Lung (tissue), 12 donors: ENCODE results near the gene TSTD1. TPM values are rescaled to one million over a fixed set of nuclear protein-coding genes. Genes with fewer than 3 reads are reported as not detected.

Experiments used
- ATAC-seq: fragments of 200-7000 bp; cut with Tn5 transposase; one replicate; pipeline ENCODE4 v1.9.1; 2020; ENCODE audit warnings: moderate number of reproducible peaks; ENCODE audit not compliant: insufficient read depth, low FRiP score
- DNase-seq, 3 donors: peaks; one replicate each; pipeline ENCODE4 v3.0.0-alpha.2; 2013 to 2017
- H3K27ac ChIP-seq, 2 donors: one replicate each; pipeline ENCODE4 v1.5.1; 2013; ENCODE audit warnings: mild to moderate bottlenecking in 2 of 2, moderate library complexity in 2 of 2, control low read depth in 1 of 2, inconsistent platforms in 1 of 2, low read depth in 1 of 2, low read length in 1 of 2
- H3K27me3 ChIP-seq, 3 donors: one replicate each; pipeline ENCODE4 v1.5.1; 2013; ENCODE audit warnings: low read length in 2 of 3; ENCODE audit not compliant: control insufficient read depth in 3 of 3, insufficient read depth in 3 of 3
- H3K36me3 ChIP-seq, 4 donors: one replicate each; pipeline ENCODE4 v1.5.1; 2013; ENCODE audit warnings: low read length in 4 of 4, mild to moderate bottlenecking in 1 of 4, moderate library complexity in 1 of 4; ENCODE audit not compliant: control insufficient read depth in 4 of 4, insufficient read depth in 4 of 4
- H3K4me1 ChIP-seq, 5 donors: one replicate each; pipeline ENCODE4 v1.5.1; 2013; ENCODE audit warnings: low read length in 5 of 5, mild to moderate bottlenecking in 2 of 5, moderate library complexity in 1 of 5; ENCODE audit not compliant: control insufficient read depth in 5 of 5, insufficient read depth in 5 of 5
- H3K4me3 ChIP-seq: one replicate; pipeline ENCODE4 v1.5.1; 2013; ENCODE audit warnings: mild to moderate bottlenecking, control low read depth, moderate library complexity
- H3K9ac ChIP-seq, 2 donors: one replicate each; pipeline ENCODE4 v1.5.1; 2013; ENCODE audit warnings: low read length in 2 of 2, control low read depth in 1 of 2; ENCODE audit not compliant: insufficient read depth in 1 of 2
- H3K9me3 ChIP-seq, 4 donors: one replicate each; pipeline ENCODE4 v1.5.1; 2013; ENCODE audit warnings: low read length in 3 of 4, mild to moderate bottlenecking in 1 of 4, moderate library complexity in 1 of 4; ENCODE audit not compliant: control insufficient read depth in 4 of 4, insufficient read depth in 3 of 4
- WGBS, 2 donors: extraction: QIAGEN DNeasy Blood & Tissue Kit; methylation state at CpG; one replicate each; pipeline ENCODE4 v1.1.7; 2013; 5-methylcytosine and 5-hydroxymethylcytosine counted together
- polyA plus RNA-seq, 2 donors: library from polyadenylated mRNA; stranded (reverse); fragments of 200-250 nt; gene quantifications; one replicate each; pipeline ENCODE4 v1.2.1, GENCODE V29; 2013
- total RNA-seq, 2 donors: library from RNA; depleted of rRNA in 1 of 2; stranded (reverse); fragments of >200 nt in 1 of 2; gene quantifications; one replicate each; pipeline ENCODE4 v1.2.1, GENCODE V29; 2014 to 2021
- TF ChIP-seq, protein P1 (sequence below): IDR thresholded peaks from 2 replicates; pipeline ENCODE4 v1.5.1; 2012; ENCODE audit warnings: mild to moderate bottlenecking; ENCODE audit errors: control extremely low read depth, extremely low read depth
- donor health status: control.
- donor health status: control.
- donor health status: Bipolar disorder and iron deficiency.
- donor health status: healthy.
- donor health status: DM: yes; HTN: yes; CAD: no.

TSTD1 gene
- total and polyA plus RNA-seq, 4 donors: 43.2 to 187 (median 72.8) TPM

DNA sequence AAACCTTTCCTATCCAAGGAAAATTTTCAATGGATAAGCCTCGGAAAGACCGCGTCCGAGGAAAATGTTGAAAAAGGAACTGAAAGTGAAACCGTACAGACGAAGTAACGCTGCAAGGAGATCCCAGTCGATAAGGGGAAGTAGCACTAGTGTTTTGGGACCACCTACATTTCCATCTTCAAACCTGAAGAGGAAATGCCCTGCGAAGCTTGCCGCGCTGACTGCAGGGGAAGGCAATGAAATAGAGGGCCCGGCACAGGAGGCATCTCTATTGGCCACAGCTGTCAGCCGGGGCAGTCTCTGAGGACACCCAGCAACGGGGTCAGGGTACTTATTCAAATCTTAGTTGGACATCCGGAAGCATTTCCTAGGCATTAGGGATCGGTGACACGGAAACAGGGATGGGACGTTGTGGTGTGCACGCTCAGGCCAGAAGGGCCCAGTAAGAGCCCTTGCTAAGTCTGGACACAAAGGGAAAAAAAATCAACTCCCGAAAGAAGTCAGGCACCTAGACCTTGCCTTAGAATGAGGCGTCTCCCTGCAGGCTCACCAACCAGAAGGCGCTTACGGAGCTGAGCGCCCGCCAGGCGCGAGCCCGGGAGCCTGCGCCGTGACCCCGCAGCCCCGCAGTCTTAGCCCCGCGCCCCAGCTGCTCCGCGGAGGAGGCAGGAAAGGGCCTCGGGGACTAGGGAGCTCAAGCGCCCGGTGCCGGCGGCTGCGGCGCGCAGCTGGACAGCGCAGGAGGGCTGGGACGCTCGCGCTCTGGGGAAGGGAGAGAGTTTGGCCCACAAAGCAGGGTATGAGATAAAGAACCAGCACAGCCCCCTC lies 6.4 kb upstream of the TSTD1 start:
- ATAC-seq (peak; percentile 70), DNase-seq (peak; percentile 79 to 83 (median 81))
- TF ChIP-seq, protein P1, sequence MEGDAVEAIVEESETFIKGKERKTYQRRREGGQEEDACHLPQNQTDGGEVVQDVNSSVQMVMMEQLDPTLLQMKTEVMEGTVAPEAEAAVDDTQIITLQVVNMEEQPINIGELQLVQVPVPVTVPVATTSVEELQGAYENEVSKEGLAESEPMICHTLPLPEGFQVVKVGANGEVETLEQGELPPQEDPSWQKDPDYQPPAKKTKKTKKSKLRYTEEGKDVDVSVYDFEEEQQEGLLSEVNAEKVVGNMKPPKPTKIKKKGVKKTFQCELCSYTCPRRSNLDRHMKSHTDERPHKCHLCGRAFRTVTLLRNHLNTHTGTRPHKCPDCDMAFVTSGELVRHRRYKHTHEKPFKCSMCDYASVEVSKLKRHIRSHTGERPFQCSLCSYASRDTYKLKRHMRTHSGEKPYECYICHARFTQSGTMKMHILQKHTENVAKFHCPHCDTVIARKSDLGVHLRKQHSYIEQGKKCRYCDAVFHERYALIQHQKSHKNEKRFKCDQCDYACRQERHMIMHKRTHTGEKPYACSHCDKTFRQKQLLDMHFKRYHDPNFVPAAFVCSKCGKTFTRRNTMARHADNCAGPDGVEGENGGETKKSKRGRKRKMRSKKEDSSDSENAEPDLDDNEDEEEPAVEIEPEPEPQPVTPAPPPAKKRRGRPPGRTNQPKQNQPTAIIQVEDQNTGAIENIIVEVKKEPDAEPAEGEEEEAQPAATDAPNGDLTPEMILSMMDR: no peak
- Histone ChIP-seq H3K27me3 (no peaks in the 10 kb centered on the region), H3K9ac (peak overlapping the region; percentile 79 to 93), H3K4me3 (peak overlapping the region; percentile 71), H3K27ac (peak overlapping the region; percentile 95 to 96), H3K9me3 (peaks cover 0 to 10% (median 4%) of the 10 kb centered on the region in 4 donors), H3K36me3 (peaks cover 23 to 30% (median 25%) of the 10 kb centered on the region in 4 donors), H3K4me1 (peaks cover 5 to 11% (median 5%) of the 10 kb centered on the region in 5 donors)
- 0 to 1% methylated on average over 46 to 48 of the region's 48 CpGs for WGBS, 2 donors

DNA sequence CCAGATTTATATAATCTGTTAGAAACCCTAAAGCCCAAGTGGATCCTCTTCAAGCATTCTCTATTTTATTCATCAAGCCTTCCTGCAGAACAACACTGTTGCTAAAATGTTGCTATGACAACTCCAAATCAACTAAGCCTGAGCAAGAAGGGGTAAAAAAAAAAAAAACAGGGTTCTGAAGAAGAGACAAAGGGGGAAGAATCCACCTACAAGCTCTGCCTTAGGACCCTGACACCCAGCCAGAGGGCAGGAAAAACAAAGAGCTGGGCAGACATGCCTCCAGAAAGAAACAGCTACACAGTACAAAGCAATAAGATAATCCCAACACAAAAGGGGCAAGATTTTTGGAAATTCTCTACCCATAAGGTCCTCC lies 5.8 kb upstream of the TSTD1 start:
- peaks cover 28 to 36% (median 31%) of the 10 kb centered on the region in 4 donors for H3K36me3 ChIP-seq
- H3K9me3 ChIP-seq: peaks cover 0 to 10% (median 5%) of the 10 kb centered on the region in 4 donors
- H3K4me1 ChIP-seq: peaks cover 5 to 11% (median 5%) of the 10 kb centered on the region in 5 donors
- DNase-seq (no peak), ATAC-seq (no peak)
- H3K27me3 ChIP-seq: no peaks in the 10 kb centered on the region
- H3K27ac ChIP-seq: peak overlapping the region; percentile 95 to 96
- peak overlapping the region; percentile 79 to 93 for H3K9ac ChIP-seq
- TF ChIP-seq, protein P1: no peak
- H3K4me3 ChIP-seq: peak overlapping the region; percentile 71

DNA sequence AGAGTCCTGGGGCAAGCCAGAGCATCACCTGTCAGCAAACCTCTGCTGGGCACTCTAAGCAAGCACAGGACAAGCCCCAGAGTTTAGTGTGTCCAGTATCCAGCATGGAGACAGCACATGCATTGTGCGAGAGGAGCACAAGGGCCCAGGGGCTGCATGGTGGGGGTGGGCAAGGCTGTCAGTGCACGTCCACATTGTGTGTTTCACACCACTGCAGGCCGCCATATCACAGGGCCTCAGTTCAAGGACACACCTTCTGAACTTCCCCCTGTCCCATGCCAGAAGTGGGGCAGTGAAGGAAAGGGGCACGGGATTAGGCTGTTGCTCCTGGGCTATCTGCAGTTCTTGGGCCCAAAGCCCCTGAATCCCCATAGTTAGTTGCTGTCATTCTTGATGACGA lies 782 bp upstream of the TSTD1 start:
- Histone ChIP-seq H3K4me1 (peaks cover 5 to 12% (median 5%) of the 10 kb centered on the region in 5 donors), H3K36me3 (peaks cover 29 to 40% (median 34%) of the 10 kb centered on the region in 4 donors), H3K9me3 (peaks cover 0 to 10% (median 0%) of the 10 kb centered on the region in 4 donors), H3K27me3 (no peaks in the 10 kb centered on the region), H3K9ac (no peak overlapping the region), H3K4me3 (no peak overlapping the region), H3K27ac (peak overlapping the region in 1 of 2 donors; percentile 82)
- ATAC-seq: no peak
- TF ChIP-seq, protein P1: no peak
- WGBS, 2 donors: 84 to 85% methylated on average over 5 of the region's 5 CpGs
- no peak for DNase-seq
